Limb (tissue), 2 donors: ENCODE measurements around the gene ORMDL2.
"Not testable (repeated sequence)": the region's sequence is repeated elsewhere in the genome, so short reads cannot be mapped to it uniquely, and the experiment has no call there.

ENCODE experiments used
- DNase-seq, 2 donors: peaks; one replicate each; pipeline ENCODE4 v3.0.0-alpha.2; 2016; ENCODE audit errors: extremely low spot score in 2 of 2

The ORMDL2 gene

DNA sequence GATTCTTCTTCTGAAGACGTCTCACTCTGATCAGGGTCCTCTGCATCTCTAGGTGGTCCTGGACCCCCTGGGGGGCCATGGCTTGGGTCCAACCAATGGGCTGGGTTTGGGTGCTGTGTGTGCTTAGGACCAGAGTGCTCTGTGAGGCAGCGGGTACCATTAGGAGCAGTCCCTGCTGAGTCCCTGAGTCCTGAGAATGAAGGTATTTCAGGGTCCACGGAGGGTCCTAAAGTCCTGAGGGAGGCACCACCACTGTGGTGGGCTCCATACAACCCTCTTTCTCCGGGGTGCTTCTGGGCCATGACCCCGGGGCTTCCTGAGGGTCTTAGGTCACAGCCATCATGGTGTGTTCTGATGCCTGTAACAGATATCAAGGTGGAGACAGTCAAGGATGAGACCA, 10.5 kb downstream of the ORMDL2 start:
- DNase-seq = no peak

DNA sequence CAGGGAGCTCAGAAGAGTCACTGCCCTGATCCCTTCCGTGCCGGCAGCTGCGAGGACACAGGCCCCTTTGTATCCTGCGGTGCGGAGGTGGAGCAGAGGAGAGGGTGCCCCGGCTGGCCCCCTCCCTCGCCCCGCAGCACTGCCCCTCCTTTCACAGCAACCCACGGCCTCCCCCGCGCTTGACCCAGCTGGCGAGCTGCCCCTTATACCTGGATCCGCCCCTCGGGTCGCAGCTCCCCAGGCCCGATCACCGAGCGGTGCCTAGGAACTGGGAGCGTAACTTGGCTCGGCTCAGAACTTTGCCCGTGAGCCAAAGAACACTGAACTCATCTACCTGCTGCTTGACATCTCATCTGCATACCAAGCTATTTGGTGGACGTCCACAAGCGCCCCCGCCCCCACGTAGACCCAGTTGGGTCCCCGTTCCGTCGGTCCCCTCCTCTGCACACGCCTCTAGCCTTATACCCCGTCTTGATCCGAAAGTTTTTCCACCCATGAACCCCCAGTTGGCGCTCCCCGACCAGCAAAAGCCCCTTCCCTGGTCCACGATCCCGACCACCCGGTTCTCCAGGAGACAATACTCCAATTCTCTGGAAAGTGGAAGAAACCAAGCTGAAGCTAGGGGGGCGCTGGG, 12.2 kb downstream of the ORMDL2 start:
- DNase-seq = peak; percentile 79 to 82

DNA sequence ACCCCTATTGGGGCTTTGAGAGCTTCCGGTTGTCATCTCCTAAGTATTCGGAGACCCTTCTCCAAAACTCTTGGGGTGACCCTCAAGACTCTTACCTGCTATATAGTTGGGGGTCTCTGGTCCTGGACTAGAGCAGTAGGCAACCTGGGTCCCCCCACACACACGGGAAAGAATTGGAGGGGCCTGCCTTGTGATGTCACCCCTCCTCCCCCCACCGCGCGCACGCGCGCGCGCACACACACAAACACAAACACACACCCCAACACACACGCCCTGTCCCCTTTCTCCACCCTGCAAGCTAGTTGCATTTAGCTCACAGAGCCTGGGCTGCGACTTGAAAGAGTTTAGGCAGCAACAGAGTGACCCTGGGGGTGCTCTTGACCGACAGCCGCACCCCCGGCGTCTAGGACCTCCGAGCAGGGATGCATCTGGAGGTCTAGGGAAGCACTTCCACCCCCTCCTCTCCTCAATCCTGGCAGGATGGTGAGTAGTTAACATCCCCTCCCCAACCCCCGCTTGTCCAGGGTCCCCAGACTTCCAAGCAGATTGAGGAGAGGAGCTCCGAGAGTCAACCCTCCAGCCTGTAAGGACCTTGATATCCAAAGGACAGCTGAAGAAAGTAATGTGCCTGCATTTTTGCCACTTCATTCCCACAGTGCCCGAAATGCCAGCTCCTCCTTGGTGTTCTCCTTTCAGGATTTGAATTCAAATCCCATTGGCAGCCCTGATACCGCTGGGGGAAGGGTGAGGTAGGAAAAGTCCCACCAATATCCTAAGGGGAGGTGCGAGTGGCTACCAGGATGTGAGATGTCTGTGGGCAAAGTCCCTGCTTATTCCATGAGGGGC, 13.0 kb downstream of the ORMDL2 start:
- peak; percentile 82 to 95 for DNase-seq

DNA sequence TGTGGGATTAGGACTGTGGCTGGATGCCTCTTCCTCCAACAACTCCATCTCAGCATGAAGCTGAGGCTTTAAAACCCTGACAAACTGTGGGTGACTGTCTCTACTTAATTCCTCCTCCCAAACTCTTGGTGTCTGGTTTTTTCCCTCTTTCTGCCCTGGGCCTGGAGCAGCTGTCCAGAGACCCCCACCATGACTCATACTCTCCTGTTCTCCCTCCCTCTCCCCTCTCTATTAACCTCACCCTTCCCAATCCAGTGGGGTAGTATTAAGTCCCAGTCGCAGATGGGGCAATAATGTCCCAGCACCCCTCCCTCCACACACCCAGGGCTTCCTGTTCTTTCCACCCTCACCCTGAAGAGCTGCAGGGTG, 13.6 kb downstream of the ORMDL2 start:
- DNase-seq = no peak

DNA sequence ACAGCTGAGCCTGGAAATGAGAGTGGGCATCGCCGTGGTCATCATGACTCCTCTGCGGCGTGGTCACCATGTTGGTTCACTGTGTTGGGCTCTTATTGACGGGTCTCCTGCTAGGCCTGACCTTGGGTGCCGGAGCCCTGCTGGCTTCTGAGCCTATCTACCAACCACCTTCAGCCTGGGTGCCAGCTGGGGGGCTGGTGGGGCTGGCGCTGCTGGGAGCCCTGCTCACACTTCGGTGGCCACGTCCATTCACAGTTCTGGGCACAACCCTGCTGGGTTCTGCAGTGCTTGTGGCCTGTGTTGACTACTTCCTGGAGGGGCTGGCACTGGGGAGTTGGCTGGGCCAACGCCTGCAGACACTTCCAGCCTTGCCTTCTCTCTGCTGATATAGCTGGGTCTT, 15.2 kb downstream of the ORMDL2 start:
- no peak for DNase-seq

DNA sequence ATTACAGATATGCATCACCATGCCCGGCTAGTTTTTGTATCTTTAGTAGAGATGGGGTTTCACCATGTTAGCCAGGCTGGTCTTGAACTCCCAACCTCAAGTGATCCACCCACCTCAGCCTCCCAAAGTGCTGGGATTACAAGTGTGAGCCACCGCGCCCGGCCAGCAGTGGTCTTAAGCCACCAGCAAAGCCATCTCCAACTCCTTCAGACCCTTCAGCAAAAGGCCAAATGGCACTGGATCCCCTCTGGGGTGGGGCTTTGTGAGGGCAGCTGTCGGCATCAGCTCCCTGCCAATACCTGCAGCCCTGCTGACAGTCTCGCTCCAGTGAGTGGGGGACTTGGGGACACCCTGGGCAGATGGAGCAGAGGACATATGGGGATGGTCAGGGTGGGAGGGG, 16.6 kb downstream of the ORMDL2 start:
- not testable (repeated sequence) for DNase-seq

DNA sequence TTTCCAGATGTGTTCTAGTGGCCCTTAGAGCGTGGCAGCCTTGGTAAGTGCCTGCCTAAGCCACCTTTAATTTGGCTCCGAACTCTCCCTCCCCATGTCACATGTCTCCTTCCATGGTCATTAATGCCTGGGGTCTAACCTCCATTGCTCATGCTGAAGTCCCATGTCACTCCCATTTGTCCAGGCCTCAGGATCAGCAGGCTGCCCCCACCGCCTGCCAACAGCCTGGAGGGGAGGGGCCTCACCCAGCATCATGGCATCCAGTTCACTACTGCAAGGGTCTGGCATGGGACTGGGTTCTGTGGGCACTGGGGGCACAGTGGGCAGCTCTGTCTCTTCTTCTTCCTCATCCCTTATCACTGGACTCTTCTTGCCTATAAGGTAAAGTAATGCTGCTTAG, 20.5 kb downstream of the ORMDL2 start:
- no peak for DNase-seq

DNA sequence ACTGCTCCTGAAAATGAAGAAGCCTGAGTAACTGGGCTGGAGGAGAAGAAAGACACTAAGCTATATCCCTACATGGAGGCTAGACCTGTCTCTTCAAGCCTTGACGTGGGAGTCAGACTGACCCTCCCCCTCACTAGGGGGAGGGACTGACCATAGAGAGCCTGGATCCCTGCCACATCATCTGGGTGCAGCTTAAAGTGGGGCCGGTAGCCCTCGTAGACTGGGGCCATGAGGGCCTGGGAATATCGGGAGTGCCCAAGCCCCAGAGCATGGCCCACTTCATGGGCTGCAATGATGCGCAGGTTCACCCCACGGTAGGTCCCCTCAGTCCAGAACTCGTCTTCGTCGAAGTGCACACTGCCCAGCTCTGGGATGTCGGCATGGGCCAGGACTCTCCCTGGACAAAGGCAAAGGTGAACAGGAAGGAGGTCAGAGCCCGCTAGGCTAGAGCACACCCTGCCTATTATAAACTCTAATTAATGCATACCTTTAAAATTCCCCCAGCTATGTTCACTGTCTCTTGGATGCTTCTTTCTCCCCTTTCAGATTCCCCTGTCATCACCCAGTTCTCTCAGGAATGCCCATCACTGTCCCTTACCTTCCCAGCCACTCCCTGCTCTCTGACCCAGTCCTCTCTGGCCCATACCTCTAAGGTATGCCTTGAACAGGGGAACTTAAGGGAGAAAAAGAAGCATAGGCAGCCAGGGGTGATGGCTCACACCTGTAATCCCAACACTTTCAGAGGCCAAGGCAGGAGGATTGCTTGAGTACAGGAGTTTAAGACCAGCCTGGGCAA, 21.7 kb downstream of the ORMDL2 start:
- no peak for DNase-seq

DNA sequence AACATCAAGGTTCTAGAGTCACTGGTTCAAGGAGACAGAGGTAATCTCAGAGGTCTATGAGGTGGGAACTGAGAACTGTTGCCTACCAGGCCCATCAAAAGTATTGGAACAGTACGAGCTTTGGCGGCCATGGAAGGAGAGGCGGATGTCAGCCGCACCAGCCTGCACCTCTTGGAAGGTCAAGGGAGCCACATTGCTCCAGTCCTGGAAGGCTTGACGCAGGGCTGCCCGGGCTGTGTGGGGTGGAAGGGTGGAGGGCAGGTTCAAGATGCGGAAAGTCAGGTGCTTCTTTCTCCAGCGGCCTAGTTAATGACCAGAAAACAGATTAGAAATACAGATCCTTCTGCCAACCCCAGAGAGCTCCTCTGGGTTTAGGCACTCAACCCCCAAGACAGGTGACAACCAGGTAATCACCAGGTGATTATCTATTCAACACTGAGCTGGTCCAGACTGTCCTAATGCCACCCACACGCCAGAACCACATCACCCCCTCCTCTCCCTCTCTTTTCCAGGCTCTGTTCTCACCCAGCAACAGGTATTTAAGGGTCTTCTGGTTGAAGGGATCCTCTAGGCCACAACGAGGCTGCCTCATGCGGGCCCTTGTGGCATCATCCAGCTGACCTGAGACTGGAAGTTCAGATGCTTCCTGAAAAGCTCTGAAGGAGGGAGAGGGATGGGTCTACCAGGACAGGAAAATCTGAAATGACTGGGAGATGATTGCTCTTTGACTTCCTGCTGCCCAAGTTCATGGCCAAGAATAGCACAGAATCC, 22.9 kb downstream of the ORMDL2 start:
- no peak for DNase-seq

DNA sequence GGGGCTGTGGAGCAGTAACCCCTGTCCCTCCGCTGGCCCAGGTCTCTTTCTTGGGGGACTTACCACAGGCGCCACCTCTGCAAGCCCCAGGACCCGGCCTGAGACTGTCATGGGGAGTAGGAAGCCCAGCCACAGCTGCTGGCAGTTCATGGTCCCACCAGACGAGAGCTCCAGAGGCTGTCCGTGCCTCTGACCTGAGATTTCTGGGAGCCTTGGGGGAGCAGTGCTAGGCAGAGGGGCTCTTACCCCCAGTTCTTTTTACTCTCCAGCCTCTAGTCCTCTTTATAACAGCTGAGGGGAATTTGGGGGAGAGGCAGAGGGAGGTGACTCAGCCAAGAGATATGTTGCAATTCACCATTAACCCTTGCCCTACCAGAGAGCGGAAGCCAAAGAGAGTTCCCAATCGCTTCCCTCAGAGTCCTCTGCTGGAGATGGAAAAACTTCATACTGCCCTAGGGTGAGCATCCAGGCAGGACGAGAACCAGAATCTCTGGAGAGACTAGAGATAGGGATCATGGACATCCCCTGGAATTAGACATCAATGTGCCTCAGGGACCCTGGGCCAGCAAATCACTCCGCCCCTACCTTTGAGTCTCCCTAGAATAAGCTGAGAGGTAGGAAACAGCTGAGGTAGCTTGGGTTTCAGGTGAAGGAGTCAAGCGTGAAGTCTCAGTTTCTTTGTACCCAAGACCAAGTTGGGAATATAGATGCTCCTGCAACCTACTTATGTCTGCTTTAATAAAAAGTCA, 25.0 kb downstream of the ORMDL2 start, which contains the start of gene MMP19:
MMP19 (minus strand) TSS at position 256 of the 749 bp plus-strand sequence; CDS start at position 150, 106 bp downstream.
- no peak for DNase-seq

DNA sequence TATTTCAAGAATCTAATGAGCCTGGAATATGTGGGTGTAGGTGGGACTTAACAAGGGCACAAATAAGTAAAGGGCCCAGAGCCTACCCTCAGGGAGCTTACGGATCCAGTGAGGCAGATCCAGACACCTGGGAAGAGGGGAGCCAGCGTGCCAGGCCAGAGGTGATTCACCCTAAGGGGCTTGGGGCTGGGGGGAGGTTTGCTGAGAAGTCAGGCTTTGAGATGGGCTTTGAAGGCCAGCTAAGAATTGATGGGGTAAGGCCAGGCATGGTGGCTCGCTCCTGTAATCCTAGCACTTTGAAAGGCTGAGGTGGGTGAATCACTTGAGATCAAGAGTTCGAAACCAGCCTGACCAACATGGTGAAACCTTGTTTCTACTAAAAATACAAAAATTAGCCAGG, 25.6 kb downstream of the ORMDL2 start:
- DNase-seq = no peak

DNA sequence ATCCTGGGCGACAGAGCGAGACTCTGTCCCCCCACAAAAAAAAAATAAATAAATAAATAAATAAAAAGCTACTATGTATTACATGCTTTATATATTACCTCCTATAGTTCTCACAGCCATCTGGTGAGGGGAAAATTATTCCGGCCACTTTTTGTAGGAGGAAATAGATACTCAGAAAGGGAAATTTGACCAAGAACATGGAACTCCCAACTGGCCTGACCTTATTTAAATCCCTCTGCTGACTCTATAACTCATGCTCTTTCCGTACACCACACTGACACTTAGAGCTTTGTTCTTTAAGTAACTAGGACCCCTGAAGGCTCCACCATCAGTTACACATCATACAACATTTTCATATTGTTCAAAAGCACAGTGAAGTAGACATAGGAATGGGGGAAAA, 27.1 kb downstream of the ORMDL2 start:
- DNase-seq = no peak

DNA sequence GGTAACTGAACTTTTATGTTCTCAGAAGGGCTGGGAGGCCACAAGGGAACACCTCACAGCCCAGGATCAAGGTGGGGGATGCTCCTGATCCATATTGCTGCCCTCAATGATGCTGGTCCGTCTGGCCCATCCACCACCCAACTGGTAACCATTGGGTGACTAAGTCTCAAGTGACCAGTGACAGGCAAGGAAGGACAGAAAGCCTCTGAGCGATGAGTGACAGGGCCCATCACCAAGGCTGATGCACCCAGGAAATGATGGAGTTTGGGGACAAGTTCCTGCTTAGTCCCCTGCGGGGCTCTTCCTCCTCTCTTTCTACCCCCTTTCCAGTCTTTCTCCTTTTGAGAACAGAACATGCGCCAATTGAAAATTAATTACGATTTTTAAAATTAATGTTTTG, 27.5 kb downstream of the ORMDL2 start:
- DNase-seq = no peak

DNA sequence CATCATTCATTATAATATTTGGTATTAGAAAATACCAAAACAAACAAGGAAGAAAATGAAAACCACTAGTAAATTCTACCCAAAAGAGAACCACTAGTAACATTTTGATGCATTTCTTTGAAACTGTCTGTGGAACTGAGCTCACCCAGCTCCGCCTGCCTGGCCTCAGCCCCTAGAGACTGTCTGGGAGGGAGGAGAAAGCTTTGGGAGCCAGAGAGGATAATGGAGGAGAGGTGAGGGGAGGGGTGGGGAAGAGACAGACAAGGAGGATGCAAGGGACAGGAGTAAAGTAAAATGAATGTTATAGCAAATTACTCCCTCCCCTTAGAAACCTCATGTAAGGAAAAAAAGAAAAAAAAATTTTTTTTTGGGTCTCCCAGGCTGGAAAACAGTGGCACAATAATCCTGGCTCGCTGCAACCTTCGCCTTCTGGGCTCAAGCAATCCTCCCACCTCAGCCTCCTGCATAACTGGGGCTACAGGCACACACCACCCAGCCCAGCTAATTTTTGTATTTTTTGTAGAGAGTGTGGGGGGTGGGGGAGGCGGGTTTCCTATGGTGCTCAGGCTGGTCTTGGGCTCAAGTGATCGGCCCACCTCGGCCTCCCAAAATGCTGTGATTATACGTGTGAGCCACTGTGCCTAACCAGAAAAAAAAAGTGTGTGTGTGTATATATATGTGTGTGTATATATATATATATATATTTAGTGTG, 28.1 kb downstream of the ORMDL2 start:
- DNase-seq = no peak

DNA sequence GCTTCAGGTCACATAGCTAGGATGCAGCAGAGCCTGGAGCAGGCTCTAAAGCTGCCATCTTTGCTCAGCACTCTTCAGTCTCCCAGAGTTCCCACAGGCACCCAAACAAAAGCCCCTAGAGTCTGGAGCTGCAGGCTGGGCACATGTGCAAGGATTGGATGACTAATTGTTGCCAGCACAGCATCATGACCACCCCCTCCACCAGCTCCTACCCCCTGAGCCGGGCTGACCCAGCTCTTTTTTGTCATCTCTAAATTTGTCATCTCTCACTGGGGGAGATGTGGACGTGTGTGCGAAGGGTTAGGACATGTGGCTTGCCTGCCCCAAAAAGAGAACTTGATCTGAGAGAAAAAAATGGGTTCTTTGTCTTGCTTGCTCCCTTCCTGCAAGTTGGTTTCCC, 29.2 kb downstream of the ORMDL2 start:
- DNase-seq = no peak

DNA sequence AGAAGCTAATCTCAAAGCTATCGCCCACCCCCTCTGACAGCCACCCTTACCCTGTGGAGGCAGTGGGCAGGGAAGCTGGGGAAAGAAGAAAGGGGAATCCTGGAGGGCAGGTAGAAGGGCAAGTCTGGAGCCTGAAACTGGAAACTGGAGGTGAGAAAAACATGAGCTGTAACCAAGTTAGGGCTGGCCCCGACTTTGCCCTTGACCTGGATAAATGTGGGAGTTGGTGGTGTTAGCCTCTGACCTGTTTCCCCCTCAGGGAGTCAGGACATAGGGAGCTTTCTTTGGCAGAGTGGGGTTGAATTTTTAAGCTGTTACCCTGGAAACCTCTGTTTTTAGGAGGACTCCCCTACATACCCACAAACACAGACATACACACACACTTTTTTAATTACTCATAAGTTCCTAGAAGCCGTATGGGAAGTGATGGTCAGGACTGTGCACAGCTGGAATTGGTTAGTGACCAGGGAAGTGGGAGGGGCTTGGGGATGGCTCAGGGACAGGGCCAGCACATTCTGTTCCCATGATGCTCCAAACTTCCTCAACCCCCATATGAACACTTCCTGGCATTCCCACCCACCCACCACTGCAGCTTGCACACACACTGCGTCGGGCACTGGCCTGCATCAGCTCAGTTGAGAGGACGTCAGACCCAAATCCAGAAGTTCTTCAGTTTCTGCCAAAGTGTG, 29.9 kb downstream of the ORMDL2 start:
- peak; percentile 81 to 94 for DNase-seq

DNA sequence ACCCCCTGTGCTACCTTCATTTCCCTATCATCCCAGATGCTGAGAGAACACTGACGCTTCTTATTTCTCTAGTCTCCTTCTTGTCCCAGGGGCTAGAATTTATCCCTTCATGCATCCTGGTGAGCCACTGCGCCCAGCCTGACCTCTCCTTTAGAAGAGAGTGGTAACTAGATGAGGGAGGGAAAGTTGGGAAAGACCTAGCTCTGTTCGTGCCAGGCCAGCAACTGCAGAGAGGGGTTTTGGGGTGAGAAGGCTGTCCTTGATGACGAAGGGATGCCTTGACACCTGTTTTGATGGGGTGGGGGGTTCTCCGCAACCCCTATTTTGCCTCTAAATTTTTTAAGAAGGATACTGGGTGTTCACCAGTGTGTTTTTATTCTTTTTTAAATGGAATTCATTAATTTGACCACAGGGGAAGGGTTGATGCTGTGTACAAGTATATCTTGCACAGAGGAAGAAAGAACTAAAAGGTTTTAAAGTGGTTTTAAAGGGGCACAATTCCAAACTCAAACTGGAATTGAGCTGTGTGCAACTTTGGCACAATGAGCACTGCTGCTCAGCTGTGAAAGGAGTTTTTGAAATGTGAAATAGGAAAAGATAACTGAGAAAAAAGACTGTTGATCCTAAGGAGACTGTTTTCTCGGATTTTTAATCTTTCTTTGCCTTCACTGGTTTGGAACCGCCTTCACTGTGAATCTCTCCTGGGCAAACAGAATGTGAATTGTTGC, 31.9 kb downstream of the ORMDL2 start:
- no peak for DNase-seq

DNA sequence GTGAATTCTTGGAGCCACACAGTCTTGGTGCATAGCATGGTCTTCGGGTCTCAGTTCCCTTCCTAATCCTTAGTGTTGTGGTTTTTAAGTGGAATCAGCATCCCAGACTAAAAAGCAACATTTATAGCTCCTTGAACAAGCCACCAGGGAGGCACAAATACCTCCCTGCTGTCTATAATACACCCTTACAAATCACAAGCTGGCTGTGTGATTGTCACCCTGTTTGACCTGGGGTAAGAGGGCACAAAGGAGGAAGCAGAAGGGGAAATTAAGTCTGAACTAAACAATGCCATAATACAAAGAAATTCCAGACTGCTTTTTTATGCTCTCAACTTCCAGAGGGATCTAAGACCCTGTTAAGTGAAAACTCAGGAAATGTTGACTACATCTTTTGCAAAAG, 32.6 kb downstream of the ORMDL2 start:
- no peak for DNase-seq

DNA sequence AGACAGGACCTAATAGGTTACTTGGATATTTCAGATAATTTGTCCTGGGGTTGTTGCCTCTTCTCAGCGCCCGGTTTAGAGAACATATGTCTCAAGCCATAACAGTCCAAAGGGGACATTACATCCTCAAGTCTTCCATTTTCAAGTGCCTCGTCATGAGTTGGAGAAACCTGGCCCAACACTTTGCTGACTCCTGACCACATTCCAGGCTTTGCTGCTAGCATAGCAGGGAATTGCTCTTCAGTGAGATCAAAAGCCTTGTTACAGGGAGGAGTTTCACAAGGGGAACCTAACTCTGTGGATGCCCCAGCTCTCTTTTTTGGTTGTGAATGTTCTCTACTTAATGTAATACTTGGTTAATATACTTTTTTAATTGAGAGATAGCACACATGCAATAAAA, 33.1 kb downstream of the ORMDL2 start:
- DNase-seq = no peak
